ENCODE results near the gene XCR1. TPM values are rescaled to one million over a fixed set of nuclear protein-coding genes. Genes with fewer than 3 reads are reported as not detected.

XCR1 gene
- total and polyA plus RNA-seq, 10 donors: 0.06 to 7.3 (median 1.5) TPM

DNA sequence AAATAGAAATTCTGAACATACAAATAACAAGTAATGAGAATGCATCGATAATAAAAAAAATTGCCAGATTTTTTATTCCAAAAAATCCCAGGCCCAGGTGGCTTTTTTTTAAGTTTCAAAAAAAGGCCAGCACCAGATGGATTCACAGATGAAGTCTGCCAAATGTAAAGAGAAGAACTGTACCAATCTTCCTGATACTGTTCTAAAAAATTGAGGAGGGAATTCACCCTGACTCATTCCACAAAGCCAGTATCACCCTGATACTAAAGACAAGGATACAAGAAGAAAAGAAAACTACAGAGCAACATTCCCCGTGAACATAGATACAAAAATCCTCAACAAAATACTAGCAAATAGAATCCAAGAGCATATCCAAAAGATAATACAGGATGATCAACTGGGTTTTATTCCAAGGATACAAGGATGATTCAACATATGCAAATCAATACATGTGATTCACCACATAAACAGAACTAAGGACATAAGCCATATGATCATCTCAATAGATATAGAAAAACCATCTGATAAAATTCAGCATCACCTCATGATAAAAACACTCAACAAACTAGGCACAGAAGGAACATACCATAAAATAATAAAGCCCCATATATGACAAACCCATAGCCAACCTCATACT lies 44.1 kb upstream of the XCR1 start:
- H3K36me3 ChIP-seq: no peaks in the 10 kb centered on the region
- intact Hi-C loops (cut with DNase I; ENCODE audit: low total_unique reads): loop anchor here (10.0 kb wide), 1 partner anchor 307 kb away; no protein-coding TSS in a partner anchor
- TF ChIP-seq POLR2A (IDR thresholded peaks at IDR 0.05): no peak
- DNase-seq: no peak
- no peaks in the 10 kb centered on the region for H3K27me3 ChIP-seq (replicated peaks in 1 of 7)
- H3K9me3 ChIP-seq: peaks cover 0 to 21% (median 0%) of the 10 kb centered on the region in 8 donors
- no peak overlapping the region for H3K4me3 ChIP-seq
- peaks cover 0 to 44% (median 6%) of the 10 kb centered on the region in 6 donors for H3K4me1 ChIP-seq
- WGBS, 5 donors: 87 to 95% (median 93%) methylated on average over 2 of the region's 2 CpGs
- H3K27ac ChIP-seq: peak overlapping the region in 5 of 8 donors; percentile 10 to 78 (median 43)

DNA sequence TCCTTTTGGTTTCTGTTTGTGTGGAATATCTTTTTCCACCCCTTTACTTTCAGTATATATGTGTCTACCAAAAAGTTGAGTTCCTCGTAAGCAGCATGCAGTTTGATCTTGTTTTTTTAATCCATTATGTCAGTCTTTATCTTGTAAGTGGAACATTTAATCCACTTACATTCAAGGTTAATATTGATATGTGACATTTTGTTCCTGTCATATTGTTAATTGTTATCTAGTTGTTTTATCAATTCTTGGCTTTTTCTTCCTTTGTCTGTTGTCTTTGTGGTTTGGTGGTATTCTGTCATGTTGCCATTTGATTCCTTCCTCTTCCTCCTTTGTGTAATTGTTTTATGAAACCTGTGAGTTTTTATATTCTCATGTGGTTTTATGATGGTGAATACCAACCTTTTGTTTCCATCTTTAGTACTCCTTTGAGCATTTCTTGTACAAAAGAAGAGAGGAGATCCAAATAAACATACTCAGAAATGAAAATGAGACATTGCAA lies 43.4 kb upstream of the XCR1 start:
- Histone ChIP-seq H3K36me3 (no peaks in the 10 kb centered on the region), H3K4me3 (no peak overlapping the region), H3K27me3 (replicated peaks in 1 of 7) (no peaks in the 10 kb centered on the region), H3K9me3 (peaks cover 0 to 21% (median 0%) of the 10 kb centered on the region in 8 donors), H3K4me1 (peaks cover 0 to 50% (median 8%) of the 10 kb centered on the region in 6 donors), H3K27ac (peak overlapping the region in 4 of 8 donors; percentile 25 to 78 (median 52))
- TF ChIP-seq, protein P1, sequence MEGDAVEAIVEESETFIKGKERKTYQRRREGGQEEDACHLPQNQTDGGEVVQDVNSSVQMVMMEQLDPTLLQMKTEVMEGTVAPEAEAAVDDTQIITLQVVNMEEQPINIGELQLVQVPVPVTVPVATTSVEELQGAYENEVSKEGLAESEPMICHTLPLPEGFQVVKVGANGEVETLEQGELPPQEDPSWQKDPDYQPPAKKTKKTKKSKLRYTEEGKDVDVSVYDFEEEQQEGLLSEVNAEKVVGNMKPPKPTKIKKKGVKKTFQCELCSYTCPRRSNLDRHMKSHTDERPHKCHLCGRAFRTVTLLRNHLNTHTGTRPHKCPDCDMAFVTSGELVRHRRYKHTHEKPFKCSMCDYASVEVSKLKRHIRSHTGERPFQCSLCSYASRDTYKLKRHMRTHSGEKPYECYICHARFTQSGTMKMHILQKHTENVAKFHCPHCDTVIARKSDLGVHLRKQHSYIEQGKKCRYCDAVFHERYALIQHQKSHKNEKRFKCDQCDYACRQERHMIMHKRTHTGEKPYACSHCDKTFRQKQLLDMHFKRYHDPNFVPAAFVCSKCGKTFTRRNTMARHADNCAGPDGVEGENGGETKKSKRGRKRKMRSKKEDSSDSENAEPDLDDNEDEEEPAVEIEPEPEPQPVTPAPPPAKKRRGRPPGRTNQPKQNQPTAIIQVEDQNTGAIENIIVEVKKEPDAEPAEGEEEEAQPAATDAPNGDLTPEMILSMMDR (IDR thresholded peaks at IDR 0.05 in 8 of 11, conservative IDR thresholded peaks at IDR 0.05 in 3 of 11): no peak
- TF ChIP-seq POLR2A (IDR thresholded peaks at IDR 0.05): no peak
- TF ChIP-seq POLR2AphosphoS5 (IDR thresholded peaks at IDR 0.05): no peak
- no peak for DNase-seq
- intact Hi-C loops (cut with DNase I; ENCODE audit: low total_unique reads): loop anchor here (10.0 kb wide), 1 partner anchor 306 kb away; no protein-coding TSS in a partner anchor
- WGBS, 5 donors: 30 to 65% (median 37%) methylated on average over 1 of the region's 1 CpG

DNA sequence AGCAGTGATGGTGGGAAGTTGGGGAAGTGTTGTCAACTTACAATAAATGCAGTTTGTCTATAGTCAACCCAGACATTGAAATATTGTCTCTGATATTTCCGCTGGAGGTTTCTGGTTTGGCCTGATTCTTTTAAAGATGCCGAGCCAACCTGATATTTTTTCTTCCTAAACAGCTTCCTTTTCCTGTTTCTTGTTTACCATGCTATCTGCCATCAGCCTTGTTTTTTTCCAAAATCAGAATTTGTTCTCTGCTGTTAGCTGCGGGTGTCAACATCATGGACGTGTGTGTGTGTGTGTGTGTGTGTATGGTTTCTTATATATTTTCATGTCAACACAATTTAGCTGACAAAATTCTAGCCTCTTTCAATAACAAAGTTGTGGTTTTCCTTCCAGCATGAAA lies 41.2 kb upstream of the XCR1 start:
- peak overlapping the region in 4 of 8 donors; percentile 1 to 78 (median 56) for H3K27ac ChIP-seq
- TF ChIP-seq POLR2AphosphoS5 (IDR thresholded peaks at IDR 0.05): no peak
- no peak for TF ChIP-seq POLR2A (IDR thresholded peaks at IDR 0.05)
- TF ChIP-seq, protein P1 (IDR thresholded peaks at IDR 0.05 in 8 of 11, conservative IDR thresholded peaks at IDR 0.05 in 3 of 11): no peak
- no peaks in the 10 kb centered on the region for H3K36me3 ChIP-seq
- DNase-seq: no peak
- H3K4me1 ChIP-seq: peaks cover 0 to 69% (median 13%) of the 10 kb centered on the region in 6 donors
- H3K9me3 ChIP-seq: peaks cover 0 to 21% (median 0%) of the 10 kb centered on the region in 8 donors
- 46 to 64% (median 53%) methylated on average over 4 of the region's 4 CpGs for WGBS, 5 donors
- intact Hi-C loops (cut with DNase I; ENCODE audit: low total_unique reads): no loop called here
- no peak overlapping the region for H3K4me3 ChIP-seq
- peaks cover 0 to 7% (median 0%) of the 10 kb centered on the region in 7 donors for H3K27me3 ChIP-seq (replicated peaks in 1 of 7)

DNA sequence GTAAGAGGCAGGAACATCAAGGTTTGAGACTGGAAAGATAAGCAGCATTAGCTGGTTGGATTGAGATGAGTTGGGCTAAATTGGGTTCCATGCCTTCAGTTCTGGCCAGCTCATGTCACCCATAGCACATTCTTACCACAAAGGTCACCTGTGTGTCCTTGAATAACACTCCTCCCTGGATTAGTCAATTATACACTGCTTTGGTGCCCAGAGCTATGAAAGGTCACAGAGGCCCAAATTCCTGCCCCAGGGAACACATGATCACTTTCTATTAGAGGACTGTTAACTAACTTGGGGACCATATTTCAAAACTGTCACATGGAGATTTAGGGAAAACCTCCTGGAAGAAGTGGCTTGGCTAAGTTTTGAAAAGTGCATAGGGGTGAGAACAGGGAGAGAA lies 40.1 kb upstream of the XCR1 start:
- H3K4me3 ChIP-seq: no peak overlapping the region
- H3K4me1 ChIP-seq: peaks cover 0 to 76% (median 13%) of the 10 kb centered on the region in 6 donors
- H3K27ac ChIP-seq: peak overlapping the region in 4 of 8 donors; percentile 31 to 78 (median 56)
- TF ChIP-seq, protein P1 (IDR thresholded peaks at IDR 0.05 in 8 of 11, conservative IDR thresholded peaks at IDR 0.05 in 3 of 11): no peak
- no peak for TF ChIP-seq POLR2A (IDR thresholded peaks at IDR 0.05)
- no peak for TF ChIP-seq POLR2AphosphoS5 (IDR thresholded peaks at IDR 0.05)
- no peak for DNase-seq
- no peaks in the 10 kb centered on the region for H3K36me3 ChIP-seq
- peaks cover 0 to 13% (median 0%) of the 10 kb centered on the region in 8 donors for H3K9me3 ChIP-seq
- peaks cover 0 to 7% (median 0%) of the 10 kb centered on the region in 7 donors for H3K27me3 ChIP-seq (replicated peaks in 1 of 7)
- intact Hi-C loops (cut with DNase I; ENCODE audit: low total_unique reads): no loop called here
